OCI-LY1 (cell line): Measurements from ENCODE around the gene COPZ1.

Source experiments
- EZH2 ChIP-seq: fragments of 200-600 bp; sonication (generic), shearing (Covaris generic); IDR thresholded peaks from 2 replicates; pipeline ENCODE4 v1.8.0; 2017; ENCODE audit warnings: borderline replicate concordance, mixed run types, mild to moderate bottlenecking, antibody characterized with exemption, low read length, moderate library complexity, mixed read lengths
- TF ChIP-seq, protein P1 (sequence below): fragments of 200-600 bp; sonication (generic), shearing (Covaris generic); IDR thresholded peaks from 2 replicates; pipeline ENCODE4 v1.5.1; 2017; ENCODE audit warnings: mild to moderate bottlenecking, antibody characterized with exemption, low read length, moderate library complexity, mixed read lengths

GRCh38 chr12:54321363-54321762 lies 3.6 kb upstream of the COPZ1 start:
- TF ChIP-seq, protein P1, sequence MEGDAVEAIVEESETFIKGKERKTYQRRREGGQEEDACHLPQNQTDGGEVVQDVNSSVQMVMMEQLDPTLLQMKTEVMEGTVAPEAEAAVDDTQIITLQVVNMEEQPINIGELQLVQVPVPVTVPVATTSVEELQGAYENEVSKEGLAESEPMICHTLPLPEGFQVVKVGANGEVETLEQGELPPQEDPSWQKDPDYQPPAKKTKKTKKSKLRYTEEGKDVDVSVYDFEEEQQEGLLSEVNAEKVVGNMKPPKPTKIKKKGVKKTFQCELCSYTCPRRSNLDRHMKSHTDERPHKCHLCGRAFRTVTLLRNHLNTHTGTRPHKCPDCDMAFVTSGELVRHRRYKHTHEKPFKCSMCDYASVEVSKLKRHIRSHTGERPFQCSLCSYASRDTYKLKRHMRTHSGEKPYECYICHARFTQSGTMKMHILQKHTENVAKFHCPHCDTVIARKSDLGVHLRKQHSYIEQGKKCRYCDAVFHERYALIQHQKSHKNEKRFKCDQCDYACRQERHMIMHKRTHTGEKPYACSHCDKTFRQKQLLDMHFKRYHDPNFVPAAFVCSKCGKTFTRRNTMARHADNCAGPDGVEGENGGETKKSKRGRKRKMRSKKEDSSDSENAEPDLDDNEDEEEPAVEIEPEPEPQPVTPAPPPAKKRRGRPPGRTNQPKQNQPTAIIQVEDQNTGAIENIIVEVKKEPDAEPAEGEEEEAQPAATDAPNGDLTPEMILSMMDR: no peak
- no peak for TF ChIP-seq EZH2
